PC-3 (cell line): ENCODE results near the gene NEDD4L. TPM values are rescaled to one million over a fixed set of nuclear protein-coding genes. Genes with fewer than 3 reads are reported as not detected.

ENCODE experiments used
- ATAC-seq: fragments of 200-7000 bp; cut with Tn5 transposase; 2 replicates; pipeline ENCODE4 v1.9.1; 2020; ENCODE audit warnings: mild to moderate bottlenecking, moderate library complexity
- BruUV-seq: library from RNA; stranded (reverse); fragments of 400-500 nt; replicated peaks from 2 replicates; lab custom pipeline; 2021; lab: Mats Ljungman, UMichigan
- CTCF ChIA-PET: fragments of 300-600 bp; sonication (Branson Sonifier 250); formaldehyde crosslinking; loops from one replicate; lab custom pipeline; 2022; ENCODE audit warnings: antibody characterized with exemption; lab: Charles Lee
- POLR2A ChIA-PET: fragments of 300-600 bp; sonication (Branson Sonifier 250); formaldehyde crosslinking; loops from one replicate; lab custom pipeline; 2022; ENCODE audit warnings: antibody characterized with exemption; ENCODE audit not compliant: unreplicated experiment; lab: Charles Lee
- DNase-seq: peaks from one replicate; pipeline ENCODE4 v3.0.0-alpha.2; 2015
- H2AFZ ChIP-seq: fragments of 300-600 bp; sonication (generic); 2 replicates; pipeline ENCODE4 v1.6.0; 2016; ENCODE audit warnings: antibody characterized with exemption, low read length
- H3F3A ChIP-seq: fragments of 300-600 bp; sonication (generic); one replicate; pipeline ENCODE4 v1.6.0; 2017; ENCODE audit warnings: antibody characterized with exemption, low read length, control low read depth, mild to moderate bottlenecking; ENCODE audit not compliant: unreplicated experiment
- H3K27ac ChIP-seq: fragments of 300-600 bp; sonication (generic); 2 replicates; pipeline ENCODE4 v1.5.1; 2016; ENCODE audit warnings: mild to moderate bottlenecking, low read length
- H3K27me3 ChIP-seq: fragments of 300-600 bp; sonication (generic); 2 replicates; pipeline ENCODE4 v1.6.1; 2016; ENCODE audit warnings: low read length, mixed read lengths
- H3K36me3 ChIP-seq: fragments of 300-600 bp; sonication (generic); 2 replicates; pipeline ENCODE4 v1.6.1; 2016; ENCODE audit warnings: low read depth, mixed run types, low read length, mixed read lengths
- H3K4me1 ChIP-seq: fragments of 300-600 bp; sonication (generic); 2 replicates; pipeline ENCODE4 v1.5.1; 2016; ENCODE audit warnings: low read length; ENCODE audit not compliant: insufficient read depth
- H3K4me2 ChIP-seq: fragments of 300-600 bp; sonication (generic); 2 replicates; pipeline ENCODE4 v1.6.0; 2016; ENCODE audit warnings: low read length
- H3K4me3 ChIP-seq: fragments of 300-600 bp; sonication (generic); 2 replicates; pipeline ENCODE4 v1.5.1; 2016; ENCODE audit warnings: mild to moderate bottlenecking, low read length, mixed read lengths
- H3K79me2 ChIP-seq: fragments of 300-600 bp; sonication (generic); 2 replicates; pipeline ENCODE4 v1.6.1; 2017; ENCODE audit warnings: low read length, mixed read lengths
- H3K9ac ChIP-seq: fragments of 300-600 bp; sonication (generic); 2 replicates; pipeline ENCODE4 v1.6.0; 2016; ENCODE audit warnings: mild to moderate bottlenecking, low read length
- H3K9me2 ChIP-seq: fragments of 300-600 bp; sonication (generic); replicated peaks from 2 replicates; pipeline ENCODE4 v1.6.1; 2016; ENCODE audit warnings: mixed run types, low read length, mixed read lengths
- H3K9me3 ChIP-seq: fragments of 300-600 bp; sonication (generic); 2 replicates; pipeline ENCODE4 v1.6.1; 2016; ENCODE audit warnings: low read length, mixed read lengths
- H4K20me1 ChIP-seq: fragments of 300-600 bp; sonication (generic); 2 replicates; pipeline ENCODE4 v1.6.1; 2016; ENCODE audit warnings: low read length, mixed read lengths
- EZH2 ChIP-seq: fragments of 300-600 bp; sonication (generic); IDR thresholded peaks from one replicate; pipeline ENCODE4 v1.6.1; 2017; ENCODE audit warnings: antibody characterized with exemption, mild to moderate bottlenecking, low read length; ENCODE audit not compliant: unreplicated experiment
- EZH2phosphoT487 ChIP-seq: fragments of 300-600 bp; sonication (generic); IDR thresholded peaks from 2 replicates; pipeline ENCODE4 v1.6.1; 2018; ENCODE audit warnings: mild to moderate bottlenecking, antibody characterized with exemption, low read length, borderline replicate concordance
- intact Hi-C: fragments of 100-400 bp; cut with micrococcal nuclease; formaldehyde crosslinking; loops from 2 replicates; pipeline ENCODE4 v1.9.0; 2023
- total RNA-seq: library from RNA; depleted of rRNA; stranded (reverse); fragments of >200 nt; gene quantifications from 2 replicates; pipeline ENCODE4 v1.2.3, GENCODE V29; 2014
- TF ChIP-seq, protein P1 (sequence below): fragments of 300-600 bp; sonication (generic); conservative IDR thresholded peaks from 2 replicates; pipeline ENCODE4 v1.5.1; 2017; ENCODE audit warnings: antibody characterized with exemption, low read depth, mild to moderate bottlenecking, low read length

The NEDD4L gene
- total RNA-seq, 1 experiment from 2014 or later, result 105 TPM

- Histone ChIP-seq H3K79me2 (peaks cover 61% of the 10 kb centered on the region), H3K4me2 (no peak overlapping the region), H3K9me3 (no peaks in the 10 kb centered on the region), H3F3A (no peaks in the 10 kb centered on the region), H3K36me3 (peaks cover 17% of the 10 kb centered on the region; the same call in 1 of the 2 replicates), H3K4me3 (no peak overlapping the region), H3K9me2 (no peaks in the 10 kb centered on the region), H2AFZ (no peak overlapping the region), H4K20me1 (no peaks in the 10 kb centered on the region), H3K27me3 (no peaks in the 10 kb centered on the region), H3K4me1 (peaks cover 5% of the 10 kb centered on the region), H3K9ac (no peak overlapping the region), H3K27ac (no peak overlapping the region)
- intact Hi-C loops, result no loop called here
- no peak for TF ChIP-seq EZH2
- TF ChIP-seq, protein P1, sequence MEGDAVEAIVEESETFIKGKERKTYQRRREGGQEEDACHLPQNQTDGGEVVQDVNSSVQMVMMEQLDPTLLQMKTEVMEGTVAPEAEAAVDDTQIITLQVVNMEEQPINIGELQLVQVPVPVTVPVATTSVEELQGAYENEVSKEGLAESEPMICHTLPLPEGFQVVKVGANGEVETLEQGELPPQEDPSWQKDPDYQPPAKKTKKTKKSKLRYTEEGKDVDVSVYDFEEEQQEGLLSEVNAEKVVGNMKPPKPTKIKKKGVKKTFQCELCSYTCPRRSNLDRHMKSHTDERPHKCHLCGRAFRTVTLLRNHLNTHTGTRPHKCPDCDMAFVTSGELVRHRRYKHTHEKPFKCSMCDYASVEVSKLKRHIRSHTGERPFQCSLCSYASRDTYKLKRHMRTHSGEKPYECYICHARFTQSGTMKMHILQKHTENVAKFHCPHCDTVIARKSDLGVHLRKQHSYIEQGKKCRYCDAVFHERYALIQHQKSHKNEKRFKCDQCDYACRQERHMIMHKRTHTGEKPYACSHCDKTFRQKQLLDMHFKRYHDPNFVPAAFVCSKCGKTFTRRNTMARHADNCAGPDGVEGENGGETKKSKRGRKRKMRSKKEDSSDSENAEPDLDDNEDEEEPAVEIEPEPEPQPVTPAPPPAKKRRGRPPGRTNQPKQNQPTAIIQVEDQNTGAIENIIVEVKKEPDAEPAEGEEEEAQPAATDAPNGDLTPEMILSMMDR, result no peak
- no peak for TF ChIP-seq EZH2phosphoT487
- POLR2A ChIA-PET, result no interaction called here
- DNase-seq, result no peak
- BruUV-seq, result no TSS peak
- ATAC-seq, result no peak
- CTCF ChIA-PET, result no interaction called here
Observed at GRCh38 chr18:58308463-58308862, 264.4 kb downstream of the NEDD4L start.

- no peaks in the 10 kb centered on the region for H3K9me2 ChIP-seq
- H2AFZ ChIP-seq, result no peak overlapping the region
- no peak overlapping the region for H3K4me2 ChIP-seq
- H3K4me1 ChIP-seq, result peaks cover 12% of the 10 kb centered on the region
- DNase-seq (no peak), ATAC-seq (no peak)
- CTCF ChIA-PET, result no interaction called here
- no peaks in the 10 kb centered on the region for H4K20me1 ChIP-seq
- peaks cover 17% of the 10 kb centered on the region; the same call in 1 of the 2 replicates for H3K36me3 ChIP-seq
- no peak overlapping the region for H3K4me3 ChIP-seq
- no peak overlapping the region for H3K9ac ChIP-seq
- H3K27ac ChIP-seq, result no peak overlapping the region
- no peaks in the 10 kb centered on the region for H3K9me3 ChIP-seq
- intact Hi-C loops, result no loop called here
- peaks cover 60% of the 10 kb centered on the region for H3K79me2 ChIP-seq
- BruUV-seq, result no TSS peak
- TF ChIP-seq EZH2phosphoT487 (no peak), EZH2 (no peak)
- TF ChIP-seq, protein P1, result no peak
- H3F3A ChIP-seq, result no peaks in the 10 kb centered on the region
- POLR2A ChIA-PET, result no interaction called here
- no peaks in the 10 kb centered on the region for H3K27me3 ChIP-seq
Observed at GRCh38 chr18:58309099-58309498, 265.1 kb downstream of the NEDD4L start.

DNA sequence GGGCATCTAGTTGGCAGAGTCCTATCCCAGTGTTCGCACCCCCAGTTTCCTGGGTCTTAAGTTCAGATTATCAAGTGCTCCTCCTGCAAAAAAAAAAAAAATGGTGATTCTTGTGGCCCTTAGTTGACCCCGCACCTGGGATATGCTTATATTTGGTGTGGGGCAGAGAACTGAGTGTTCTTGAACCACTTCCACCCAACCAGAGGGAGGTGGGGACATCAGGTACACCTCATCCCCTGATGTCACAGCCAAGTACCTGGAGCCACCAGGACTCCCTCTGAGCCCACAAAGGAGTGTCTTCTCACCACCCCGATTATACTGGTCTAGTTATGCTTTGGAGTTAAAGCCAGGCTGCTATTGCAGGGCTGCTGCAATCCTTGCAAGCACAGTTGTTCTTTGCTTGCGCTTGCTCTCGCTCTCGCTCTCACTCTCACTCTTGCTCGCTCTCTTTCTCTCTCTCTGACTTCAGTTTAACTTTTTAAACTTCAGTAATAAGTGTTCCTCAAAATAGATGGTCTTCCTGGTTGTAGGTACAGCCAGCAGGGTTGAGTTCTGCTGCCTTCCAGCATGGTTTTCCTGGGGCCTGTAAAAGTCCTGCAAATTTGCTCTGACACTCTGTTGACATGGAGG, 265.7 kb downstream of the NEDD4L start:
- Histone ChIP-seq H3K4me2 (no peak overlapping the region), H4K20me1 (no peaks in the 10 kb centered on the region), H3F3A (no peaks in the 10 kb centered on the region), H3K4me3 (no peak overlapping the region), H3K4me1 (peaks cover 18% of the 10 kb centered on the region), H3K27ac (no peak overlapping the region), H2AFZ (no peak overlapping the region), H3K79me2 (peaks cover 58% of the 10 kb centered on the region), H3K9ac (no peak overlapping the region), H3K9me3 (no peaks in the 10 kb centered on the region), H3K36me3 (peaks cover 15% of the 10 kb centered on the region; the same call in 1 of the 2 replicates), H3K9me2 (no peaks in the 10 kb centered on the region), H3K27me3 (no peaks in the 10 kb centered on the region)
- no TSS peak for BruUV-seq
- no peak for DNase-seq
- ChIA-PET POLR2A (no interaction called here), CTCF (no interaction called here)
- no peak for ATAC-seq
- intact Hi-C loops, result no loop called here
- TF ChIP-seq EZH2 (no peak), EZH2phosphoT487 (no peak)
- TF ChIP-seq, protein P1, result no peak
